HFF-Myc (cell line): ENCODE results near the gene PLEKHA5.
"Not testable (repeated sequence)": the region's sequence is repeated elsewhere in the genome, so short reads cannot be mapped to it uniquely, and the experiment has no call there.

Source experiments
- DNase-seq: peaks from one replicate; pipeline ENCODE4 v3.0.0-alpha.2; 2011; ENCODE audit warnings: low read depth; ENCODE audit errors: extremely low read depth
- H3K4me3 ChIP-seq: replicated peaks from 2 replicates; pipeline ENCODE4 v1.5.1; 2011; ENCODE audit warnings: low read depth, mild to moderate bottlenecking, control low read depth, low read length
- TF ChIP-seq, protein P1 (sequence below): IDR thresholded peaks from 2 replicates; pipeline ENCODE4 v1.5.1; 2012; ENCODE audit warnings: mild to moderate bottlenecking, low read depth, low read length, control low read depth; ENCODE audit errors: missing control alignments

Gene PLEKHA5

DNA sequence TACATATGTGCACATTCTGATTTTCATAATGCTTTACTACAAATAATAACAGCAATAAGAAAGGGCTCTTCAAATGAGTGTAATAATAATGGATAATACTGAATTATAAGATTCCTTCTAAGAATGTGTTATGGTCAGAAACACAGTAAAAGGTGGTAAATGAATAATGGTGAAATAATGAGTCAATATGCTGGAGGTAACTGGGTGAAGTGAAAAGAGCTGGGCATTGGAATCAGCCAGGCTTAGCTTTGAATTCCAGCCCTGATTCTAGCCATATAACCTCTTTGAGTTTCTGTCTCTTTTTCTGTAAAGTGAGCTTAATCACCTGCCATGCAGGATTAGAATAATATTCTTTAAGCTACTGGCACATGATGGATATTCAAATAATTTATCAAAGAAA is 39.1 kb downstream of the PLEKHA5 start:
- H3K4me3 ChIP-seq, result no peak overlapping the region
- TF ChIP-seq, protein P1, sequence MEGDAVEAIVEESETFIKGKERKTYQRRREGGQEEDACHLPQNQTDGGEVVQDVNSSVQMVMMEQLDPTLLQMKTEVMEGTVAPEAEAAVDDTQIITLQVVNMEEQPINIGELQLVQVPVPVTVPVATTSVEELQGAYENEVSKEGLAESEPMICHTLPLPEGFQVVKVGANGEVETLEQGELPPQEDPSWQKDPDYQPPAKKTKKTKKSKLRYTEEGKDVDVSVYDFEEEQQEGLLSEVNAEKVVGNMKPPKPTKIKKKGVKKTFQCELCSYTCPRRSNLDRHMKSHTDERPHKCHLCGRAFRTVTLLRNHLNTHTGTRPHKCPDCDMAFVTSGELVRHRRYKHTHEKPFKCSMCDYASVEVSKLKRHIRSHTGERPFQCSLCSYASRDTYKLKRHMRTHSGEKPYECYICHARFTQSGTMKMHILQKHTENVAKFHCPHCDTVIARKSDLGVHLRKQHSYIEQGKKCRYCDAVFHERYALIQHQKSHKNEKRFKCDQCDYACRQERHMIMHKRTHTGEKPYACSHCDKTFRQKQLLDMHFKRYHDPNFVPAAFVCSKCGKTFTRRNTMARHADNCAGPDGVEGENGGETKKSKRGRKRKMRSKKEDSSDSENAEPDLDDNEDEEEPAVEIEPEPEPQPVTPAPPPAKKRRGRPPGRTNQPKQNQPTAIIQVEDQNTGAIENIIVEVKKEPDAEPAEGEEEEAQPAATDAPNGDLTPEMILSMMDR, result no peak
- no peak for DNase-seq

DNA sequence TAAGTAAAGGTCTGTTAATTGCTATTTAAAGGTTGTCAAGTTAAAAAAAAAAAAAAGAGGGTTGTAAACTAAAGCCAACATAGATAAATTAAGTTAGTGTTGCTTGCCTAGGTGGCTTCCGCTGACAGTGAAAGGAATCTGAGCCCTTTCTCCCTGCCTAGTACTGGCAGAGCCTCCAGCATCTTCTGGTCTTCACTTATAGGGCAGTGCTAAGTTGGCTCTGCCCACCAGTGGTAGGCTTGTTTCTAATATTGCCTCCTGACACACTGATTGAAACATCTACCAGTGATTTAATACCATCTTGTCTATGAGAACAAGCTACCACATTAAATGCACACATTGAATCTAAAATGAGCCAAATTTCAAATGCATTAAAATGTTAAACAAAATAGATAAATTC is 39.7 kb downstream of the PLEKHA5 start:
- TF ChIP-seq, protein P1, result no peak
- DNase-seq, result no peak
- H3K4me3 ChIP-seq, result no peak overlapping the region

DNA sequence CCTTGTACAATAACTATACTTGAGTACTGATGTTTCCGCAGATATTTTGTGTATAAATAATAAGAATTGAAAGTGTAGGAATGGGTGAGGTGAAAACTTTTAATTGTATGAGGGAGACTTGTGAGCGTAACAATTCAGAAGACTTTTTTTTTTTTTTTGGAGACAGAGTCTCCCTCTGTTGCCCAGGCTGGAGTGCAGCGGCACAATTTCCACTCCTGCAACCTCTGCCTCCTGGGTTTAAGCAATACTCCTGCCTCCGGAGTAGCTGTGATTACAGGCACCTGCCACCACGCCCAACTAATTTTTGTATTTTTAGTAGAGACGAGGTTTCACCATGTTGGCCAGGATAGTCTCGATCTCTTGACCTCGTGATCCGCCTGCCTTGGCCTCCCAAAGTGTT is 40.8 kb downstream of the PLEKHA5 start:
- not testable (repeated sequence) for DNase-seq, H3K4me3 ChIP-seq

DNA sequence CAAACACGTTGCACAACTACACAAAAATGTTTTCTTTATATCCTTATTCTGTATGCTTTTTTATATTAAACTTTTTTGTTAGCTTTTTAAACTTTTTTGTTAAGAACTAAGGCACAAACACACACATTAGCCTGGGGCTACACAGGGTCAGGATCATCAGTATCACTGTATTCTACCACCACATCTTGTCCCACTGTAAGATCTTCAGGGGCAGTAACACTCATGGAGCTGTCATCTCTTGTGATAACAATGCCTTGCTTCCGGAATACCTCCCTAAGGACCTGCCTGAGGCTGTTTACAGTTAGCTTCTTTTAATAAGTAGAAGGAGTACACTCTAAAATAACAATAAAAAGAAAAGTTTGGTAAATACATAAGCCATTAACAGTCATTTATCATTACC is 42.2 kb downstream of the PLEKHA5 start:
- TF ChIP-seq, protein P1, result no peak
- DNase-seq, result no peak

DNA sequence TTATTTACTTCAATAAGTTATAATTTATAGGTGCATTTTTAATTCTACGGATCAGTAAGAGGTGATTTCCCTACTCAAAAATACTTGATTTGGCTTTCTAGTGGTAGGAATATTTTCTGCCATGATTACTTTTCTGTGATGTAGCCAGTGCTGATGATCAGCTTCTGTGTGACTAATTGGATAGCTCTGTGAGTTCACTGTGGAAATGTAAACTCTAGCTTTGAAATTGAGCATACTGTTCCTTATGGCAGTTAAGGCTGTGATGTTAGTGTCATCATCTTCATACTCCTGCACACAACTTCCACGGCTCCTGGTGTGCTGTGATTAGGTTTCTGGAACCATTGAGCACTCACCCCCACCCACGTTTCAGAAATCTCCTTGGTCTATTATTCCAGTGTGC is 48.2 kb downstream of the PLEKHA5 start:
- no peak for DNase-seq
- TF ChIP-seq, protein P1, result no peak
- no peak overlapping the region for H3K4me3 ChIP-seq

More for the DNA sequence above, 42.2 kb downstream of the PLEKHA5 start:
- no peak overlapping the region for H3K4me3 ChIP-seq

DNA sequence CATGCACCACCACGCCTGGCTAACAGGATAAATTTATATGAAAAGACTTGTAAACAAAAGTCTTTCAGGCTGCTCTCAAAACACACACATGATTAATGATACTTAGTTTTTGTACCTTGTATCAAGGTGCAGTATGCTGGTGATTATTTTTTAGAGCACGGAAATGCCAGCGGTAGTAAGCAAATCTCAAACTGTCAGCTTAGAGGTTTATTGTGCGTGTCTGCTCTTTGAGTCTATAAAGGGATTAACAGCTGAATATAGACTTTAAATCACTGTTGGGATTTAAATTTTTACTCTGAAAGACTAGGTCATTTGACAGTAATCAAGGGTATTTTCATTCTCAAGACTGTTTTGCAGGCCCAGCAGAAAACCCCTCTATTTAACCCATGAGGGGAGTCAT is 50.5 kb downstream of the PLEKHA5 start:
- TF ChIP-seq, protein P1, result no peak
- no peak overlapping the region for H3K4me3 ChIP-seq
- no peak for DNase-seq

DNA sequence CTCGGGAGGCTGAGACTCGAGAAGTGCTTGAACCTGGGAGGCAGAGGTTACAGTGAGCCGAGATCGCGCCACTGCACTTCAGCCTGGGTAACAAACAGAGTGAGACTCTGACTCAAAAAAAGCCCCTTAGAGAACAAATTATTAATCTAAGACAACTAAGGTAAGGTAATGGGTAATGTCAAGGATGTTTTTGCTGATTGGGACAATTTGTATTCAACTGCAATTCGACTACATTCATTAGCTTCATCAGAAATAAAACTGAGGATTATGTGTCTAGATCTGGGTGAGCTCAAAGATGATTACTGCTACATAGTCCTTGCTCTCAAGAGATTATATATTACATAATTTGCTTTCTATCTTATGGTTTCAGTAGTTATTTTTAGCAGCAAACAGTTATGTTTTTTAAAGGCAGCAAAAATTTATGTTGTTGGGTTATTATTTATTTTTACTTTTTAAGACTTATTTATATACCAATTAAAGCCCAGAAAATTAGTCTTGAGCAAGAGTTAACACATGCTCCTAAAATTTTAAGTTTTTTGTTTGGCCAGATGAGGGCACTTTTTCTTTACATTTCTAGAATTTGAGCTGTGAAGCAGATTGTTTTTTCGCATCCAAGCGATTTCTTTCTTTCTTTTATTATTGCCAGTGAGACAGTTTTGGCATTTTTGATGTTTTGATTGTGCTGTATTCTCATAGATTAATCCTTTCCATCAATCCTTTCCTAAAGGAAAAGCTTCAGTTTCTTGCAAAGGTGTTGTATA is 52.3 kb downstream of the PLEKHA5 start:
- H3K4me3 ChIP-seq, result no peak overlapping the region
- TF ChIP-seq, protein P1, result no peak
- no peak for DNase-seq
